Naive thymus-derived CD4-positive, alpha-beta T cell (primary cell): ENCODE measurements around the gene ZNF613. TPM values are rescaled to one million over a fixed set of nuclear protein-coding genes. Genes with fewer than 3 reads are reported as not detected.

Experiments used
- ATAC-seq: fragments of 150-1000 bp; cut with Tn5 transposase; 2 replicates; pipeline ENCODE4 v1.10.0; 2021; ENCODE audit warnings: mild to moderate bottlenecking, moderate library complexity
- CTCF ChIA-PET: fragments of 350-600 bp; sonication (Branson Sonifier 250); formaldehyde crosslinking; loops from one replicate; lab custom pipeline; 2021; ENCODE audit warnings: antibody characterized with exemption; lab: Charles Lee
- POLR2A ChIA-PET: fragments of 350-600 bp; sonication (Branson Sonifier 250); formaldehyde crosslinking; loops from one replicate; lab custom pipeline; 2021; ENCODE audit warnings: antibody characterized with exemption, inconsistent platforms; lab: Charles Lee
- DNase-seq, 9 donors: peaks; one replicate each; pipeline versions ENCODE4 v3.0.0 to v3.0.0-alpha.2; 2020 to 2022; ENCODE audit warnings: mixed read lengths in 1 of 9
- H3K27ac ChIP-seq: one replicate; pipeline ENCODE4 v1.7.0; 2013; ENCODE audit warnings: mild to moderate bottlenecking, low read depth, low read length, moderate library complexity
- H3K27me3 ChIP-seq, 2 donors: one replicate each; pipeline ENCODE4 v1.7.0; 2013; ENCODE audit warnings: low read length in 2 of 2, mild to moderate bottlenecking in 2 of 2, moderate library complexity in 2 of 2; ENCODE audit not compliant: control insufficient read depth in 2 of 2, insufficient read depth in 2 of 2
- H3K36me3 ChIP-seq, 3 experiments: 1 replicate in 2 of 3; 2 replicates in 1 of 3; pipeline ENCODE4 v1.7.0; 2013; ENCODE audit warnings: low read length in 3 of 3, mild to moderate bottlenecking in 3 of 3, moderate library complexity in 1 of 3; ENCODE audit not compliant: insufficient read depth in 3 of 3, control insufficient read depth in 2 of 3
- H3K4me1 ChIP-seq, 2 donors: one replicate each; pipeline ENCODE4 v1.7.0; 2013; ENCODE audit warnings: low read length in 2 of 2, mild to moderate bottlenecking in 2 of 2, moderate library complexity in 1 of 2; ENCODE audit not compliant: control insufficient read depth in 2 of 2, insufficient read depth in 2 of 2
- H3K4me3 ChIP-seq: 2 replicates; pipeline ENCODE4 v1.7.0; 2013; ENCODE audit warnings: mild to moderate bottlenecking, low read length
- H3K9me3 ChIP-seq, 3 experiments: 1 replicate in 2 of 3; 2 replicates in 1 of 3; pipeline ENCODE4 v1.7.0; 2013; ENCODE audit warnings: low read length in 3 of 3; ENCODE audit not compliant: control insufficient read depth in 2 of 3
- H3K27ac Mint-ChIP-seq, 9 donors: one replicate each; pipeline ENCODE4 v1.8.0; 2020 to 2022; ENCODE audit warnings: mixed read lengths in 9 of 9, mild to moderate bottlenecking in 8 of 9, moderate library complexity in 5 of 9, inconsistent platforms in 2 of 9
- H3K27me3 Mint-ChIP-seq, 5 donors: one replicate each; pipeline ENCODE4 v1.8.0; 2021 to 2022; ENCODE audit warnings: mixed read lengths in 5 of 5, mild to moderate bottlenecking in 1 of 5
- H3K36me3 Mint-ChIP-seq, 5 donors: one replicate each; pipeline ENCODE4 v1.8.0; 2020 to 2022; ENCODE audit warnings: mixed read lengths in 5 of 5, mild to moderate bottlenecking in 3 of 5, inconsistent platforms in 1 of 5
- H3K4me1 Mint-ChIP-seq, 7 donors: one replicate each; pipeline ENCODE4 v1.8.0; 2020 to 2022; ENCODE audit warnings: mixed read lengths in 7 of 7, mild to moderate bottlenecking in 3 of 7, inconsistent platforms in 1 of 7
- H3K4me3 Mint-ChIP-seq, 10 donors: one replicate each; pipeline ENCODE4 v1.8.0; 2020 to 2022; ENCODE audit warnings: mild to moderate bottlenecking in 10 of 10, mixed read lengths in 10 of 10, moderate library complexity in 6 of 10, inconsistent platforms in 2 of 10
- H3K9me3 Mint-ChIP-seq, 11 donors: one replicate each; pipeline ENCODE4 v1.8.0; 2020 to 2022; ENCODE audit warnings: mixed read lengths in 11 of 11, mild to moderate bottlenecking in 4 of 11, inconsistent platforms in 1 of 11, moderate library complexity in 1 of 11
- intact Hi-C, 2 donors: fragments of 100-400 bp; cut with micrococcal nuclease; formaldehyde crosslinking; loops; one replicate each; pipeline ENCODE4 v1.15.1; 2023
- polyA plus RNA-seq, 2 donors: library from polyadenylated mRNA; unstranded; fragments of 300-500 nt; fragmentation: Illumina TruSeq; gene quantifications; one replicate each; pipeline ENCODE4 v1.2.3, GENCODE V29; 2021
- total RNA-seq, 6 experiments: library from RNA in 5 of 6; stranded (reverse) in 5 of 6; gene quantifications; 1 replicate in 5 of 6; 2 replicates in 1 of 6; pipeline ENCODE4 v1.2.3 and lab custom pipeline; 2021 to 2026

ZNF613 gene
- total and polyA plus RNA-seq, 7 experiments from 2014 or later, result 1.5 to 9.6 (median 5.2) TPM

DNA sequence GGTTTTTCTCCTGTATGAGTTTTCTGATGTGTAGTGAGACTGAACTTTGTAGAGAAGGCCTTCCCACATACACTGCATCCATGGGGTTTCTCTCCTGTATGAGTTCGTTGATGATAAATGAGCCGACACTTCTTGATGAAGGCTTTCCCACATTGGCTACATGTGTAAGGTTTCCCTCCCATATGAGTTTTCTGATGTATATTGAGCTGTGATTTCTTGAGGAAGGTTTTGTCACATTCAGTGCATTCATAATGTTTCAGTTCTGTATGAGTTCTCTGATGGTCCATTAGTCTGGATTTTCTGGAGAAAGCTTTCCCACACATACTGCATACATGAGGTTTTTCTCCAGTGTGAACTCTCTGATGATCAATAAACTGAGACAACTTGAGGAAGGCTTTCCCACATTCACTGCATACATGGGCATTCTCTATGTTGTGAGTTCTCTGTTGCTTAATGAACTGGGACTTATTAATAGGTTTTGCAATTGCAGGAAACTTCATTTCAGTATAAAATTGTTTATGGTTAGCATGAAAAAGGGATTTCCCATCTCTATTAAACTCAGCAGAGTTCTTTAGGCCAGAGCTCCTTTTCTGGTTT lies 66.9 kb downstream of the ZNF613 start:
- Histone ChIP-seq H3K4me1 (no peaks in the 10 kb centered on the region), H3K36me3 (peaks cover 20 to 48% (median 21%) of the 10 kb centered on the region in 3 experiments), H3K9me3 (peaks cover 33 to 88% (median 45%) of the 10 kb centered on the region in 3 experiments), H3K27me3 (no peaks in the 10 kb centered on the region), H3K27ac (no peak overlapping the region), H3K4me3 (peak overlapping the region; percentile 26)
- Mint-ChIP-seq H3K27me3 (no peaks in the 10 kb centered on the region), H3K4me3 (no peak overlapping the region), H3K9me3 (peaks cover 3 to 97% (median 79%) of the 10 kb centered on the region in 11 donors), H3K36me3 (peaks cover 44 to 79% (median 68%) of the 10 kb centered on the region in 5 donors), H3K4me1 (no peaks in the 10 kb centered on the region), H3K27ac (no peak overlapping the region)
- ATAC-seq (no peak), DNase-seq (no peak)
- POLR2A ChIA-PET, result no interaction called here
- CTCF ChIA-PET, result no interaction called here
- intact Hi-C loops, result no loop called here

Other genes starting within 250 kb of the ZNF613 start
- 10 to 100 TPM in 1 of 5 experiments, 1 to 10 TPM in 4; 7.2 to 11.5 (median 8.0) TPM for gene SPACA6, start 234.1 kb upstream of the ZNF613 start, total RNA-seq
- 1 to 10 TPM; 2.0 to 4.9 TPM for gene SPACA6, start 234.1 kb upstream of the ZNF613 start, polyA plus RNA-seq
- gene HAS1, start 203.5 kb upstream of the ZNF613 start, total RNA-seq, result not detected
- gene HAS1, start 203.5 kb upstream of the ZNF613 start, polyA plus RNA-seq, result under 1 TPM; 0.11 to 0.90 TPM
- 10 to 100 TPM in 1 of 5 experiments, 1 to 10 TPM in 1, under 1 TPM in 2, not detected in 1; 0.38 to 68.2 (median 3.4) TPM for gene FPR1, start 175.6 kb upstream of the ZNF613 start, total RNA-seq
- under 1 TPM; 0.24 to 0.30 TPM for gene FPR1, start 175.6 kb upstream of the ZNF613 start, polyA plus RNA-seq
- 1 to 10 TPM in 1 of 5 experiments, under 1 TPM in 1, not detected in 3; 0.16 to 7.9 TPM for gene FPR2, start 166.3 kb upstream of the ZNF613 start, total RNA-seq
- gene FPR2, start 166.3 kb upstream of the ZNF613 start, polyA plus RNA-seq, result not detected
- gene FPR3, start 132.3 kb upstream of the ZNF613 start, total RNA-seq, result 1 to 10 TPM in 2 of 5 experiments, under 1 TPM in 2, not detected in 1; 0.13 to 5.1 (median 3.0) TPM
- gene FPR3, start 132.3 kb upstream of the ZNF613 start, polyA plus RNA-seq, result not detected
- gene ZNF577, start 39.5 kb upstream of the ZNF613 start, total RNA-seq, result 10 to 100 TPM in 3 of 5 experiments, 1 to 10 TPM in 2; 7.7 to 28.5 (median 13.3) TPM
- gene ZNF577, start 39.5 kb upstream of the ZNF613 start, polyA plus RNA-seq, result 1 to 10 TPM; 3.7 to 6.5 TPM
- gene ZNF649, start 22.5 kb upstream of the ZNF613 start, total RNA-seq, result 10 to 100 TPM; 11.1 to 33.4 (median 14.5) TPM
- 10 to 100 TPM in 1 of 2 donors, 1 to 10 TPM in 1; 9.3 to 14.3 TPM for gene ZNF649, start 22.5 kb upstream of the ZNF613 start, polyA plus RNA-seq
- 10 to 100 TPM; 18.1 to 43.7 (median 36.0) TPM for gene ZNF350, start 59.4 kb downstream of the ZNF613 start, total RNA-seq
- 10 to 100 TPM; 19.9 to 26.8 TPM for gene ZNF350, start 59.4 kb downstream of the ZNF613 start, polyA plus RNA-seq
- gene ZNF615, start 80.7 kb downstream of the ZNF613 start, total RNA-seq, result 10 to 100 TPM in 3 of 5 experiments, 1 to 10 TPM in 2; 8.7 to 20.9 (median 11.0) TPM
- 10 to 100 TPM; 11.5 to 12.1 TPM for gene ZNF615, start 80.7 kb downstream of the ZNF613 start, polyA plus RNA-seq
- 10 to 100 TPM in 3 of 5 experiments, 1 to 10 TPM in 2; 5.0 to 14.1 (median 11.1) TPM for gene ZNF614, start 100.9 kb downstream of the ZNF613 start, total RNA-seq
- 1 to 10 TPM; 5.6 to 7.0 TPM for gene ZNF614, start 100.9 kb downstream of the ZNF613 start, polyA plus RNA-seq
- 10 to 100 TPM; 13.2 to 25.0 (median 18.1) TPM for gene ZNF432, start 121.4 kb downstream of the ZNF613 start, total RNA-seq
- gene ZNF432, start 121.4 kb downstream of the ZNF613 start, polyA plus RNA-seq, result 1 to 10 TPM; 3.0 to 7.9 TPM
- gene ZNF841, start 168.3 kb downstream of the ZNF613 start, total RNA-seq, result 10 to 100 TPM; 22.6 to 43.5 (median 27.5) TPM
- 1 to 10 TPM; 3.1 to 3.7 TPM for gene ZNF841, start 168.3 kb downstream of the ZNF613 start, polyA plus RNA-seq
- gene ZNF616, start 212.5 kb downstream of the ZNF613 start, total RNA-seq, result 10 to 100 TPM in 2 of 5 experiments, 1 to 10 TPM in 3; 2.8 to 18.5 (median 6.1) TPM
- gene ZNF616, start 212.5 kb downstream of the ZNF613 start, polyA plus RNA-seq, result 10 to 100 TPM in 1 of 2 donors, 1 to 10 TPM in 1; 6.5 to 10.8 TPM
- gene ZNF836, start 244.1 kb downstream of the ZNF613 start, total RNA-seq, result 10 to 100 TPM; 20.1 to 57.5 (median 27.4) TPM
- gene ZNF836, start 244.1 kb downstream of the ZNF613 start, polyA plus RNA-seq, result 10 to 100 TPM; 10.2 to 21.2 TPM